Activated T-helper 2 cell treated with anti-CD3 and anti-CD28 coated beads, Interferon-gamma antibody, Interleukin-2, Interleukin-4, amounts not matched to agents 10 μg/mL and 5 μg/mL and 100 μg/mL, durations not matched to agents 14 hours and 24 hours and 36 hours (primary cell): ENCODE data around the gene FOXP1. TPM values are rescaled to one million over a fixed set of nuclear protein-coding genes. Genes with fewer than 3 reads are reported as not detected.

Experiments
- DNase-seq: peaks from one replicate; pipeline ENCODE4 v3.0.0; 2021; ENCODE audit warnings: low spot score
- H3K27ac Mint-ChIP-seq: one replicate; pipeline ENCODE4 v1.8.0; 2021; ENCODE audit warnings: mixed read lengths
- H3K27me3 Mint-ChIP-seq: one replicate; pipeline ENCODE4 v1.8.0; 2021; ENCODE audit warnings: low read depth, mixed read lengths
- H3K36me3 Mint-ChIP-seq: one replicate; pipeline ENCODE4 v1.8.0; 2021; ENCODE audit warnings: low read depth, mixed read lengths
- H3K4me1 Mint-ChIP-seq: one replicate; pipeline ENCODE4 v1.8.0; 2021; ENCODE audit warnings: low read depth, mixed read lengths
- H3K4me3 Mint-ChIP-seq: one replicate; pipeline ENCODE4 v1.8.0; 2021; ENCODE audit warnings: low read depth, mild to moderate bottlenecking, moderate library complexity, mixed read lengths
- H3K9me3 Mint-ChIP-seq: one replicate; pipeline ENCODE4 v1.8.0; 2021; ENCODE audit warnings: mixed read lengths
- intact Hi-C: fragments of 100-400 bp; cut with micrococcal nuclease; formaldehyde crosslinking; loops from one replicate; pipeline ENCODE4 v1.15.1; 2023
- total RNA-seq: library from RNA; stranded (reverse); gene quantifications from 2 replicates; pipeline ENCODE4 v1.2.3, GENCODE V29; 2022

The FOXP1 gene
- total RNA-seq, 1 donor from 2014 or later: 132 TPM

- Mint-ChIP-seq H3K27ac (no peak overlapping the region), H3K4me3 (no peak overlapping the region), H3K9me3 (no peaks in the 10 kb centered on the region), H3K27me3 (no peaks in the 10 kb centered on the region), H3K36me3 (peaks cover 98% of the 10 kb centered on the region), H3K4me1 (peaks cover 81% of the 10 kb centered on the region)
- DNase-seq: no peak
- intact Hi-C loops: loop anchor here (2.0 kb wide), 1 partner anchor 15 kb away; no protein-coding TSS in a partner anchor
Observed at GRCh38 chr3:71047616-71048531, 535.7 kb downstream of the FOXP1 start.

GRCh38 chr3:71046791-71047190 lies 536.7 kb downstream of the FOXP1 start:
- DNase-seq: no peak
- H3K27ac Mint-ChIP-seq: no peak overlapping the region
- peaks cover 75% of the 10 kb centered on the region for H3K4me1 Mint-ChIP-seq
- no peak overlapping the region for H3K4me3 Mint-ChIP-seq
- H3K36me3 Mint-ChIP-seq: peaks cover 93% of the 10 kb centered on the region
- intact Hi-C loops: loop anchor here (1.0 to 2.0 kb wide), 2 partner anchors 16 to 36 kb away; no protein-coding TSS in a partner anchor
- no peaks in the 10 kb centered on the region for H3K9me3 Mint-ChIP-seq
- H3K27me3 Mint-ChIP-seq: no peaks in the 10 kb centered on the region

- Mint-ChIP-seq H3K4me1 (peaks cover 73% of the 10 kb centered on the region), H3K27me3 (no peaks in the 10 kb centered on the region), H3K4me3 (peak overlapping the region; percentile 47), H3K27ac (peak overlapping the region; percentile 78), H3K36me3 (peaks cover 92% of the 10 kb centered on the region), H3K9me3 (no peaks in the 10 kb centered on the region)
- DNase-seq: no peak
- intact Hi-C loops: loop anchor here (1.0 to 2.0 kb wide), 2 partner anchors 17 to 36 kb away; no protein-coding TSS in a partner anchor
Observed at GRCh38 chr3:71045917-71046282, 537.6 kb downstream of the FOXP1 start.

- intact Hi-C loops: no loop called here
- DNase-seq: no peak
- Mint-ChIP-seq H3K9me3 (no peaks in the 10 kb centered on the region), H3K4me3 (no peak overlapping the region), H3K27me3 (no peaks in the 10 kb centered on the region), H3K4me1 (peaks cover 73% of the 10 kb centered on the region), H3K27ac (peak overlapping the region; percentile 49), H3K36me3 (peaks cover 92% of the 10 kb centered on the region)
Observed at GRCh38 chr3:71045212-71045916, 538.2 kb downstream of the FOXP1 start.

DNA sequence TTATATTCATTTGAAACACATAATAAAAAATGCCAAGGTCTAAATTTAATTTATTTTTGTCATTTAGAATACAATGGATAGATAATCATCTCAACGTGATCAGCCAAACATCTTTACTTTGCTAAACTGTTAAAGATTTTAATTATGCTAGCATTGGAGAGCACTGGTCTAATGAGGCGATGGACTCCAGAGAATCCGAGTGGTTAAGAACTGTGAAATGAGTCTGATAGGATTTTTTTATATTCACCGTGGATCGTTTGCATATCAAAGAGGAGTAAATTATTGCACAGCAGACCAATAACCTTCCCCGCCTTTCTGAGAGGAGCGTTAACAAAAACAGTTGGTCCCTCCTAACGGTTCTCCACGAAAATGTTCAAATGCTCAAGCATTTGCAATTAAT lies 540.8 kb downstream of the FOXP1 start:
- H3K9me3 Mint-ChIP-seq: no peaks in the 10 kb centered on the region
- H3K36me3 Mint-ChIP-seq: peaks cover 85% of the 10 kb centered on the region
- no peak overlapping the region for H3K4me3 Mint-ChIP-seq
- H3K4me1 Mint-ChIP-seq: peaks cover 63% of the 10 kb centered on the region
- H3K27ac Mint-ChIP-seq: no peak overlapping the region
- H3K27me3 Mint-ChIP-seq: no peaks in the 10 kb centered on the region
- DNase-seq: no peak
- intact Hi-C loops: no loop called here

DNA sequence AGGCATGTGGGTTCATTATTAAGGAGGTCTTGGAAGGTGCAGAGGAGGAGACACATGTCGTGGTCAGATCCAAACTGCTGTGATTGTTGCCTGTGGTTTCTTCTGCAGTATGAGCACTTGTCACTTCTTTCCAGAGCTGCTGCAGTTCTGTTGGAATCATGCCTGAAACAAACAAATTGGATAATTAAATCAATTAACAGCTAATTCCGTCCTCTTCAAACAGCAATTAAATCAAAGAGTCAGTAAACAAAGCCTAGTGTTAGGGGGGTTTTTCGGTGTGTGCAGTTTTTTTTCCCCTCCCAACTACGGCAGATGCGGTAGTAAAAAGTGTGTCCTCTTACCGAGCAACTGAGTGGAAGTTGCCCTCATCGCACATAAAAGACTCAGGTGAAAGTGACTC lies 542.2 kb downstream of the FOXP1 start:
- Mint-ChIP-seq H3K36me3 (peaks cover 84% of the 10 kb centered on the region), H3K27me3 (no peaks in the 10 kb centered on the region), H3K4me1 (peaks cover 57% of the 10 kb centered on the region), H3K27ac (peak overlapping the region; percentile 9), H3K4me3 (no peak overlapping the region), H3K9me3 (no peaks in the 10 kb centered on the region)
- intact Hi-C loops: loop anchor here (2.0 kb wide), 1 partner anchor 15 kb away; no protein-coding TSS in a partner anchor
- DNase-seq: no peak

DNA sequence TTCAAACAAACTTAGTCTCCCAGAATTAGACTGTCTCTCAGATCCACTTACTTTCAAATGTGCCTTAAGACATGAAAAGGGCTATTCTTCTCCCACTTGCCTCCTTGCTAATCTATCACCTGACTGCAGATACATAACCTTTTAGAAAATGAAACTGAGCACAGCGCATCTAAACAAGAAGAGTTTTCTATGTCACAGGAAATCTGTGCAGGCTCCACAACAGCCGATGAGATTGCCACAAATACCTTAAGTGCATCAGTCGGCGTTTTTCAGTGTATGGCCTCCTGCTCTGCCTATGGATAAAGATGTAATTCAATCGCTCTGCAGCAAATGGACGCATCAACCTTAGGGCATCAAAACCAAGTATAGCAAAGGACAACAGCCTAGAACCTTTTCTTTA lies 544.2 kb downstream of the FOXP1 start:
- H3K27ac Mint-ChIP-seq: peak overlapping the region; percentile 66
- H3K9me3 Mint-ChIP-seq: no peaks in the 10 kb centered on the region
- peaks cover 83% of the 10 kb centered on the region for H3K36me3 Mint-ChIP-seq
- H3K4me1 Mint-ChIP-seq: peaks cover 50% of the 10 kb centered on the region
- H3K27me3 Mint-ChIP-seq: no peaks in the 10 kb centered on the region
- DNase-seq: no peak
- no peak overlapping the region for H3K4me3 Mint-ChIP-seq
- intact Hi-C loops: no loop called here

DNA sequence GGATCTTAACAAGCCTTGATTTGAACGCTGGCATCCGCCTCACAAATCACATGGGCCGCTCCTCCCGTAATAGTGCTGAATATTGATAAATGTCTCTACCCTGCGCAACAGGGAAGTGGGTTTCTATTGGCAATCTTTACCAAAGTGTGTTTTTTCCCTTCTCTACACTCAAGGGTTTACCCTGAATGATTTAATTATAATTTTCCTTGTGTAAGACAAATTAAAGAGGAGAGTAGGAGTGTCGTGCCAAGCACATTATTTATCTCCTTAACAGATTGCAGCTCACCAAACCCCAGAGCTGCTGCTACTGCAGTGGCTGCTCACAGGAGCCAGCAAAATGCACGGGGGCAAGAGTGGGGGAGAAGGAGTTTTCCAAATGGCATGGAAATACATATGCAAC lies 545.8 kb downstream of the FOXP1 start:
- H3K4me1 Mint-ChIP-seq: peaks cover 52% of the 10 kb centered on the region
- H3K27ac Mint-ChIP-seq: no peak overlapping the region
- intact Hi-C loops: no loop called here
- H3K36me3 Mint-ChIP-seq: peaks cover 84% of the 10 kb centered on the region
- H3K4me3 Mint-ChIP-seq: no peak overlapping the region
- DNase-seq: no peak
- H3K9me3 Mint-ChIP-seq: no peaks in the 10 kb centered on the region
- no peaks in the 10 kb centered on the region for H3K27me3 Mint-ChIP-seq

GRCh38 chr3:71035886-71036285 lies 547.6 kb downstream of the FOXP1 start:
- DNase-seq: no peak
- Mint-ChIP-seq H3K36me3 (peaks cover 89% of the 10 kb centered on the region), H3K27me3 (no peaks in the 10 kb centered on the region), H3K4me3 (no peak overlapping the region), H3K27ac (no peak overlapping the region), H3K4me1 (peaks cover 55% of the 10 kb centered on the region), H3K9me3 (no peaks in the 10 kb centered on the region)
- intact Hi-C loops: no loop called here

DNA sequence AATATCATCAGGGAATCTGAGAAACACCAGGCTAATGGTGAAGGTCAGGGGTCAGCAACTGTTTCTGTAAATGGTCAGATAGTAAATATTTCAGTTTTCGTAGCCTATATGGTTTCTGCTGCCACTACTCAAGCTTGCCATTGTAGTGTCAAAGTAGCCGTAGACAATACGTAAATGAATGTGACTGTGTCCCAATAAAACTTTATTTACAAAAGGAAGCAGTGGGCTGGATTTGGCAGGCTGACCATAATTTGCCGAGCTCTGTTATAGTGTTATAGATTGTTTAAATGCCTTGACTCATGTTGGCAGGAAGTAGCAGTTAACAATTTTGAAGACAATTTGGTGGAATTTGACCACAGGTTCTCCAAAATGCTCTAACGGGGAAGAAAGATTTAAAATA lies 548.2 kb downstream of the FOXP1 start:
- H3K4me3 Mint-ChIP-seq: no peak overlapping the region
- H3K27me3 Mint-ChIP-seq: no peaks in the 10 kb centered on the region
- H3K4me1 Mint-ChIP-seq: peaks cover 56% of the 10 kb centered on the region
- DNase-seq: no peak
- no peak overlapping the region for H3K27ac Mint-ChIP-seq
- intact Hi-C loops: no loop called here
- peaks cover 89% of the 10 kb centered on the region for H3K36me3 Mint-ChIP-seq
- H3K9me3 Mint-ChIP-seq: no peaks in the 10 kb centered on the region

- Mint-ChIP-seq H3K27me3 (no peaks in the 10 kb centered on the region), H3K4me3 (no peak overlapping the region), H3K4me1 (peaks cover 47% of the 10 kb centered on the region), H3K27ac (no peak overlapping the region), H3K36me3 (peaks cover 85% of the 10 kb centered on the region), H3K9me3 (no peaks in the 10 kb centered on the region)
- intact Hi-C loops: no loop called here
- DNase-seq: no peak
Observed at GRCh38 chr3:71033681-71034220, 549.8 kb downstream of the FOXP1 start.

GRCh38 chr3:71031914-71032521 lies 551.5 kb downstream of the FOXP1 start:
- no peaks in the 10 kb centered on the region for H3K27me3 Mint-ChIP-seq
- no peak for DNase-seq
- H3K27ac Mint-ChIP-seq: peak overlapping the region; percentile 10
- H3K9me3 Mint-ChIP-seq: no peaks in the 10 kb centered on the region
- peaks cover 77% of the 10 kb centered on the region for H3K36me3 Mint-ChIP-seq
- no peak overlapping the region for H3K4me3 Mint-ChIP-seq
- intact Hi-C loops: no loop called here
- H3K4me1 Mint-ChIP-seq: peaks cover 44% of the 10 kb centered on the region
